ENCODE results near the gene SC5D.

GRCh38 chr11:121282886-121283502 lies 9.6 kb upstream of the SC5D start:
- TF ChIP-seq CTCF (IDR thresholded peaks at IDR 0.05) (no peak), POLR2A (IDR thresholded peaks at IDR 0.05) (no peak), POLR2AphosphoS5 (IDR thresholded peaks at IDR 0.05) (no peak), EP300 (IDR thresholded peaks at IDR 0.05; ENCODE audit: low read depth) (no peak)

All from transverse colon (tissue), 4 donors.